Suprapubic skin (tissue), 3 donors: ENCODE results near the gene ZDHHC13.

Experiments
- CTCF ChIP-seq, 2 donors: fragments of 200-600 bp in 1 of 2; fragments of 450-650 bp in 1 of 2; sonication (generic) in 1 of 2; IDR thresholded peaks; one replicate each; pipeline ENCODE4 v1.5.1; 2016 to 2019; ENCODE audit warnings: antibody characterized with exemption in 2 of 2, mild to moderate bottlenecking in 1 of 2, moderate library complexity in 1 of 2
- POLR2AphosphoS5 ChIP-seq, 3 donors: sonication (generic); formaldehyde crosslinking; IDR thresholded peaks; one replicate each; pipeline ENCODE4 v1.6.1; 2017; ENCODE audit warnings: antibody characterized with exemption in 3 of 3

GRCh38 chr11:19161651-19162050, 44.7 kb downstream of the ZDHHC13 start:
- no peak for TF ChIP-seq POLR2AphosphoS5 (IDR thresholded peaks at IDR 0.05)
- no peak for TF ChIP-seq CTCF (IDR thresholded peaks at IDR 0.05)
